HUDEP-2 (cell line): ENCODE measurements around the gene PAQR9.
"Not testable (repeated sequence)": the region's sequence is repeated elsewhere in the genome, so short reads cannot be mapped to it uniquely, and the experiment has no call there.

ENCODE experiments used
- DNase-seq, 76 experiments: peaks; one replicate each; lab custom pipeline; 2025; ENCODE audit not compliant: unreplicated experiment in 76 of 76; lab: John Stamatoyannopoulos, UW

Gene PAQR9

GRCh38 chr3:142963516-142964448 is at the start of gene PAQR9:
PAQR9 (minus strand) TSS chr3:142963674; CDS start chr3:142963336, 338 bp downstream.
- DNase-seq = peak in 20 of 76 experiments; percentile 8 to 54 (median 28)

- DNase-seq = no peak
Observed at GRCh38 chr3:143011705-143012104, 48.2 kb upstream of the PAQR9 start.

GRCh38 chr3:143010024-143010423 is 46.5 kb upstream of the PAQR9 start:
- DNase-seq = no peak

- DNase-seq = no peak
Observed at GRCh38 chr3:143004823-143005222, 41.3 kb upstream of the PAQR9 start.

GRCh38 chr3:143002727-143003126 is 39.3 kb upstream of the PAQR9 start:
- peak in 1 of 76 experiments; percentile 24 for DNase-seq

- DNase-seq = peak in 28 of 76 experiments; percentile 12 to 71 (median 40)
Observed at GRCh38 chr3:143002083-143002712, 38.7 kb upstream of the PAQR9 start.

- peak; percentile 35 to 97 (median 91) for DNase-seq
Observed at GRCh38 chr3:143001369-143002082, 38.1 kb upstream of the PAQR9 start, which contains the start of gene U2SURP. U2SURP (plus strand) TSS chr3:143001570; CDS start chr3:143001629, 59 bp downstream.

GRCh38 chr3:143001034-143001368 is 37.5 kb upstream of the PAQR9 start:
- DNase-seq = peak in 42 of 76 experiments; percentile 43 to 86 (median 66)

GRCh38 chr3:143000528-143000927 is 37.1 kb upstream of the PAQR9 start:
- DNase-seq = peak in 2 of 76 experiments; percentile 3 to 22

- peak in 13 of 76 experiments; percentile 5 to 51 (median 15) for DNase-seq
Observed at GRCh38 chr3:142999881-143000280, 36.4 kb upstream of the PAQR9 start.

- no peak for DNase-seq
Observed at GRCh38 chr3:142998439-142998838, 35.0 kb upstream of the PAQR9 start.

- peak in 2 of 76 experiments; percentile 5 to 10 for DNase-seq
Observed at GRCh38 chr3:142997330-142997729, 33.9 kb upstream of the PAQR9 start.

GRCh38 chr3:142993958-142994442 is 30.5 kb upstream of the PAQR9 start:
- peak in 60 of 76 experiments; percentile 3 to 73 (median 41) for DNase-seq

GRCh38 chr3:142992323-142992722 is 28.8 kb upstream of the PAQR9 start:
- no peak for DNase-seq

GRCh38 chr3:142990721-142991120 is 27.2 kb upstream of the PAQR9 start:
- DNase-seq = no peak

- not testable (repeated sequence) for DNase-seq
Observed at GRCh38 chr3:142988826-142989225, 25.4 kb upstream of the PAQR9 start.

- DNase-seq = not testable (repeated sequence)
Observed at GRCh38 chr3:142988221-142988620, 24.7 kb upstream of the PAQR9 start.

GRCh38 chr3:142987707-142988106 is 24.2 kb upstream of the PAQR9 start:
- DNase-seq = no peak

- peak in 30 of 76 experiments; percentile 5 to 66 (median 26) for DNase-seq
Observed at GRCh38 chr3:142987080-142987700, 23.7 kb upstream of the PAQR9 start.

GRCh38 chr3:142984255-142984654 is 20.8 kb upstream of the PAQR9 start:
- DNase-seq = no peak
